HG02973 (cell line): ENCODE results near the gene NAT8.
"Not testable (repeated sequence)": the region's sequence is repeated elsewhere in the genome, so short reads cannot be mapped to it uniquely, and the experiment has no call there.

Source experiments
- ATAC-seq: cut with Tn5 transposase; IDR thresholded peaks from one replicate; pipeline ENCODE4 v1.9.1; 2021; ENCODE audit warnings: moderate library complexity; ENCODE audit not compliant: unreplicated experiment

The NAT8 gene, protein sequence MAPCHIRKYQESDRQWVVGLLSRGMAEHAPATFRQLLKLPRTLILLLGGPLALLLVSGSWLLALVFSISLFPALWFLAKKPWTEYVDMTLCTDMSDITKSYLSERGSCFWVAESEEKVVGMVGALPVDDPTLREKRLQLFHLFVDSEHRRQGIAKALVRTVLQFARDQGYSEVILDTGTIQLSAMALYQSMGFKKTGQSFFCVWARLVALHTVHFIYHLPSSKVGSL

DNA sequence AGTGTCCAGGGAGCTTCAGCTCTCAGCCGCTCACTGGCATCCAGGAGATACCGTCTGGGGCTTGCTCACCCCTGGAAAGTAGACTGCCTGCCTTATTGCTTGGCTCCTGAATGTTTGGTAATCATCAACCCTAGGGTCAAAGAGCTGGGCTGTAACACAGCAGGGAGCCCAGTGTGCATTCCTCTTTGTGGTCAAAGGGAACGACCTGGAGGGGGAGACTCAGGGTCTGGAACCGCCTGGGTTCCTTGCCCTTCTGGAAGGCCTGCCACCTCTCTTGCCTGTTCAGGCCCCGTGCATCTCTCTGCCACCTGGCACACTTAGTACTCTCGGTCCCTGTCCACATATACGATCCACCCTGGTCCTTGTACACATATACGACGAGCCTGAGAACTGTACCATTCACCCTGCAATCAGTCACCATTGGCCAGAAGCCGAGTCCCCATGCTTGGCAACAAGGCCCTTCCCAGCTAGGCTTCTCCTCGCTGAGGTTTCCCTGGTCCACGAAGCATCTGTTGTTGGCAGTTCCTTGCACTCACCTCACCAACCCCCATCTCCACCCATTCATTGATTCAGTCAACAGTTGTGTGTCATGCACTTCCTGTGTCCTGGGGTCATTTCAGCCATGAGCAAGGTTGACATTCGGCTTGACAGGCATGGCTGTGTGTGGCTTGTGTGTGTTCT, at the start of gene NAT8:
Gene NAT8 (minus strand): TSS at position 85 of the 681 bp plus-strand sequence. CDS start 794 bp downstream, outside the sequence.
- no peak for ATAC-seq

DNA sequence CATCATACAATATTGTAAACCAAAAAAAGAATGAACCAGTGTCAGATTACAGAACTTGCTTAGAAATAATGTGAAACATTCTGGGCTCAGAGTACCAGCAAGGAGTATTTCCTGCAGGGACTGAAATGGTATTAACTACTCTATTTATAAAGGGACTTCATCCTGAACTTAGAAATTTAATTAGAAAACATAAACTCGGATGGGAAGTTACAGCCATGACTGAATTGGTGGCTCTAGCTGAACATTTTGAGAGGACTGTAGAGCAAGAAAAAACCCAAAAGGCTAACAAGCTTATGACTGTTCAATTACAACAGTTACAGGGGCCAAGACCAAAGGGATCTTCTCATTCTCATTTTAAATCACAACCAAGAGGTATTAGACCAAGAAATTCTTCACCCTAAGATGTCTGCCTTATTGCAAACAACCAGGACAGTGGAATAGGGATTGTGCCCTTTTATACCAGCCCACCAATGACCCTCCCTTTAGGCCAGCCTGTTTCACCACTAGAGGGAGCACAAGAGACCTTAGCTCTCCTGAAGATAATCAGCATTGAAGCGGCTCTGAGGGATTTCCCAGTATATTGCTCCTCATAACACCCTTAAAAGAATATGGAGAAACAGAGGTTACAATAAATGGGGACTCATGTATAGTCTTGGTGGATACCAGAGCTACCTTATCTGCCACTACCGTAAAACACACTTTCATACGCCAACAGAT, 48.3 kb upstream of the NAT8 start:
- ATAC-seq = not testable (repeated sequence)

DNA sequence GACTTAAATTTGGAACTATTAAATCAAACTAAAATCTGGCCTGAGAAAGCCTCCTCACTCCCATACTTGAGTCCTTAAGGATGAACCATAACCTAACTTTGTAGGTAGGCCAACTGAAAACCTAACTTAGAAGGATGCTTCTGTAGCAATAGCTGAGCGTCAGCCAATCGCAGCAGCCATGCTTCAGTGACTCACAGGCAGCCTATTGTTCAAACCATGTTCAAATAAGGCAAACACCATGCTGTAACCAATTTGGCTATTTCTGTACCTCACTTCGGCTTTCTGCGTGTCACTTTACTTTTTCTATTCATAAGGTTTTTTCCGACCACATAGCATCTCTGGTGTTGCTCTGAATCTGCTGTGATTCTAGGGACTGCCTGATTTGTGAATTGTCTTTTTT, 46.3 kb upstream of the NAT8 start:
- not testable (repeated sequence) for ATAC-seq

DNA sequence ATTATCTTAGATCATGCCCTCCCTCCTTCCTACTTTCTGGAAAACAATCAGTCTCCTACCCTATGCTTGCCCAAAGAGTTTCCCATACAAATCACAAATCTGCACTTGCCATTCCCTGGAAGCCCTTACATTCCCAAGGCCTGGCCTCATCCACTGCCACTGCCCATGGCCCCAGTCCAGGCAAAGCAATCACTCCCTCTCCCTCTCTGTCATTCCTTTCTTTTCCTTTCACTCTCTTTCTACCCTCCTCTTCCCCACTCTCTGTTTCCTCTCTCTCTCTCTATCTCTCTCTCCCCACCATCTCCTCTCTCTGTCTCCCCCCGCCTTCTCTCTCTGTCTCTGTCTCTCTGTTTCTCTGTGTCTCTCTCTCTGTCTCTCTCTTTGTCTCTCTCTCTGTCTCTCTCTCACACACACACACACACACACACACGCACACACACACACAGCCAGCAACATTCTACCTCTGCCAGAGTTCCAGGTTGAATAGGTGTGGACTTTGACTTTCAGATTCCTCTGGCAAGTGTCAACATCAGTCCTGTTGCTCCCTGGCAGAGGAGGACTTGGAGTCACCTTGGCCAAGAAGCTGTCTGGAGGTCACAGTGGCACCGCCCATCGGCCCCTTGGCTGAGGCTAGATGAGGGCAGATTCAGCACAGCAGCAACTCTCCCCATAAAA, 43.7 kb upstream of the NAT8 start:
- no peak for ATAC-seq

DNA sequence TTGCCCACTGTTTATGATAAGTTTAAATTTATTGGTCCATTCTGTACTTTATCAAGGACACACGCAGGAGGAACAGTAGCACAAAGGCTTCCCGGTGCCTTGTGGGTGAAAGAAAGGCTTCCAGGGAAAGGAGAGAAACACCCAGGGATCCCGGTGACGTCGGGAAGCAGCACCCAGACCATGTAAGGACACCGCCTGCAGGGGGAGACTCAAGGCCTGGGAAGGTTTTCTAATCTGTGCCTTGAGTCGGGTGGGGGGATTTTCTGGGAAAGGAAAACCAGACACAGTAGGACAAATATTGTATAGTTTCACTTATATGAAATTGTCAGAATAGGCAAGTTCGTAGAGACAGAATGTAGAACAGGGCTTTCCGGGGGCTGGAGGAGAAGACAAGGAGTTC, 42.7 kb upstream of the NAT8 start:
- ATAC-seq = not testable (repeated sequence)

DNA sequence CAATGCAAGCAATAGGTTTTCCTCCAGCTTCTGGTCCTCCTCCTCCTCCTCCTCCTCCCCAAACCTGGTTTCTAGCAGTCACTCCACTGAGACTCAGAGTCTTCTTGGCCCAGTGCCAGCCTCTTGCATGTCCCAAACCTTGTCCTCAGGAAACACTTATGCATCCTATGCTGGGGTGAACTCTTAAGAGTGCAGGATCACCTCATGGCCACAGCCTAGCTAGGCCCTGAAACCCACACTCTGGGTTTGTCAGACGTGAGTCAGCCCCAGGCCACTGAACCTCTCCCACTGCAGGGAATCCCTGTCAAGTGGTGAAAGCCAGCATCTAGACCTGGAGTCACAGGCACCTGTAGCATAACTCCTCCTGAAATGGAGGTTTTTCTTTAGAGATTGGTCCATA, 42.1 kb upstream of the NAT8 start:
- ATAC-seq = not testable (repeated sequence)

DNA sequence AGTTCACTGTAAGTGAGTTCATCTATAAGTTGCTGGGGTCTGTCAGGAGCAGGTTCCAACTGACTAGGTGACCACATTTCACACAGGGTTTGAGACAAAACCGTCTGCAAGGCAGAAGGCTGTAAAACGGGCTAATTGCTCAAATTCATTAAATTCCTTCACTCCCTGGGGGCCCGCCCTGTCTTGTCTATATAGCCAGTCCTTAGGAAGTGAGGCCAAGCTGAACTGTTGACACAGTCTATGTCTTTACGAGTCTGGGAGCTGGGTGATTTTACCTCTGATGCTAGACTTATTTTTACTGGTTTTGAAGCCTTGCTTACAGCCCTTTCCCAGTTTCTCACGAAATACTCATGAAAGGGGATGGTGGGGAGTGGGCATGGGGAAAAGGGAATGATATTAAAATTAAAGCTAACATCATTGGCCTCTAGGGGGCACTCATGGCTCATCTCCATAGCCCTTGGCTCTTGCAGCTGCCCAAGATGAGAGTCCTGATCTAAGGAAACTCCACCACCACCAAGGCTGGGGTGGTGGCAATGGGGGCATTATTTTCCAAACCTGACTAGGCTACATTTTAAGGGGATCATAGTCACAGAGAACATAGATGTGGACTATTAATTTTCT, 37.8 kb upstream of the NAT8 start:
- not testable (repeated sequence) for ATAC-seq

DNA sequence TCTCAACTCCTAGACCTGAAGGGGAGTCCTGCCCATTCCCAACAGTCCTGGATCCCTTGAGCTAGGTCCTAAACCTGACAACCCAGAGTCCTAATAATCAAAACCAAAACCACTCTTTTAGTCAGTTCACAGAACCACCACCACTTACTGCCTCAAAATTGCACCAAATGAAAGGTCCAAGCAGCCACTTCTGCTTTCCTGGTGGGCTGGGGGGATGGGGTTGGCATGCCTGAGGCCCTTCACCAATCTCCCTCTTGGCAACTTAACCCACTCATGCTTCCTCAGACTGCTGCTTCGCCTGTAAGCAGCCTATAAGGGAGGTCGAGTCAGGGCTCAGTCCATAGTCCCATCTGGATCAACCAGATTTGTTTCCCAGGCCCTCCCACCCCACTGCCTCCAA, 37.0 kb upstream of the NAT8 start:
- ATAC-seq = not testable (repeated sequence)

DNA sequence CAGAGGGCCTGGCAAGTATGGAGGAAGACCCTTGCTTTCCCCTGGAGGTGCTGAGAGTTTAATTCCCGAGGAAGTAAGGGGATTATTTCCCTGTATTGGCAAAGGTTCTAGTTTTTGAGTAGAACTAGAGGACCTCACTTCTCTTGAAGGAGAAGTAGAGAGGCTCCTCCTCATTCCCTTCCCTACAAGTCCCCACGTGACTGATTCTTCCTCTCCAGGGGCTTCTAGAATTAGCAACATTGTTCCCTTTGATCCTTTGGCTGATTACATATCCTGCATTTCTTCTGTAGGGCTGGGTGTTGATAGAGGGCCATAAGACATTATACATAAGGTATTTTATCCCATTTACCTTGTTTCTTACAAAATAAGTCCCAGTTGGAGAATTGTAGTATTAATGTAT, 35.8 kb upstream of the NAT8 start:
- ATAC-seq = not testable (repeated sequence)

DNA sequence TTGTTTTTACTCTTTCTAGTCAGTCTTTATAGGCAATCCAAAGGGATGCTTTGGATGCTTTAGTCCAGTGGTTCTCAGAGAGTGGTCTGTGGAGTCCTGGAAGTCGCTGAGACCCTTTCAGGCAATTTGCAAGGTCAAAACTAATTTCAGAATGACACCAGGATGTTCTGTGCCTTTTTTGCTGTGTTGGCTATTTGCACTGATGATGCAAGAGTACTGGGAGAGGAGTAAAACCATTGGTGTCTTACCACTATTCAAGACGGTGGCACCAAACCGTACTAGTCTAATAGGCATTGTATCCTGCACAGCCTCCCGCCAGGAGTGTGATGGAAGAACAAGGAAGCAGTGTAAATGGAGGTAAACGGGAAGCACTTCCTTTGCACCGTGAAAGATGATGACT, 34.0 kb upstream of the NAT8 start:
- not testable (repeated sequence) for ATAC-seq

DNA sequence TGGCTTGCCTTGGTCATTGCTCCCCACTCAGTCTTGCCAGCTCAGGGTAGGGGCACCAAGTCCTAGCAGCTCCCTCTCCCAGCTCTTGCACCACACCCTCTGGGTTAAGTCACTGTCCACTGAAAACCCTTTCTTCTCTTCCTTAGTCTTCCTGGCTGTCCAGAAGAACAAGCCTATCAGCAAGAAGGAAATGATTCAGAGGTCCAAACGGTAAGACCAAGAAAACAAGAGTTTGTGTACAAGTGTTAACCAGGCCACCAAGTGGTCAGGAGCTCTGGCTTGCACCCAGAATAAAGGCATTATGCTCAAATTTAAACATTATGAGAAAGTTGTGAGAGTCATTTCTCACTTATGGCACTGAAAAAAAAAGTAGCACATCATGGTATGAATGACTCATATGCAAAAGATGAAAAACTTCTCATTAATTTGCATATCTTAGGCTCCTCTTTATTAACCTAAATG, 32.5 kb upstream of the NAT8 start:
- peak; percentile 66 for ATAC-seq

DNA sequence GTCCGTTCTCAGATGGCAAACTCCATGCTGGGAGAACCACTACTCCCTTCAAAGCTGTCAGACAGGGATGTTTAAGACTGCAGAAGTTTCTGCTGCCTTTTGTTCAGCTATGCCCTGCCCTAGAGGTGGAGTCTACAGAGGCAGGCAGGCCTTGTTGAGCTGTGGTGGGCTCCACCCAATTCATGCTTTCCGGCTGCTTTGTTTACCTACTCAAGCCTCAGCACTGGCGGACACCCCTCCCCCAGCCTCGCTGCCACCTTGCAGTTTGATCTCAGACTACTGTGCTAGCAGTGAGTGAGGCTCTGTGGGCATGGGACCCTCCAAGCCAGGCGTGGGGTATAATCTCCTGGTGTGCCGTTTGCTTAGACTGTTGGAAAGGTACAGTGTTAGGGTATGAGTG, 27.8 kb upstream of the NAT8 start:
- not testable (repeated sequence) for ATAC-seq

DNA sequence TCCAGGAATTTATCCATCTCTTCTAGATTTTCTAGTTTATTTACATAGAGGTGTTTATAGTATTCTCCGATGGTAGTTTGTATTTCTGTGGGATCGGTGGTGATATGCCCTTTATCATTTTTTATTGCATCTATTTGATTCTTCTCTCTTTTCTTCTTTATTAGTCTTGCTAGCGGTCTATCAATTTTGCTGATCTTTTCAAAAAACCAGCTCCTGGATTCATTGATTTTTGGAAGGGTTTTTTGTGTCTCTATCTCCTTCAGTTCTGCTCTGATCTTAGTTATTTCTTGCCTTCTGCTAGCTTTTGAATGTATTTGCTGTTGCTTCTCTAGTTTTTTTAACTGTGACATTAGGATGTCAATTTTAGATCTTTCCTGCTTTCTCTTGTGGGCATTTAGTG, 25.0 kb upstream of the NAT8 start:
- ATAC-seq = not testable (repeated sequence)

DNA sequence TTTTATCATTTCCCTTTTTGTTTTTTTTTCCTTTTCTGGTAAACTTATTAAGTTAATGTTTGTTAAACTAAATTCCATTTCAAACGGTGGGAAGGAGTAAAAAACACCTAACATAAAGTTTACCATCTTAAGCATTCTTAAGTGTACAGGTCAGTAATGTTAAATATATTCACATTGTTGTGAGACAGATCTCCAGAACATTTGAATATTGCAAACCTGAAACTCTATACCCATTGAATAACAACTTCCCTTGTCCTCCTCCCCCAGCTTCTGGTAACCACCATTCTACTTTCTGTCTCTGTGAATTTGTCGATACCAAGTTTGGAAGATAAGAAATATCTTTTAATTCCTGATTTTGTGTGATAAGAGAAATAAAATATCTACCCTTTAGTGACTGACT, 12.0 kb upstream of the NAT8 start:
- no peak for ATAC-seq

DNA sequence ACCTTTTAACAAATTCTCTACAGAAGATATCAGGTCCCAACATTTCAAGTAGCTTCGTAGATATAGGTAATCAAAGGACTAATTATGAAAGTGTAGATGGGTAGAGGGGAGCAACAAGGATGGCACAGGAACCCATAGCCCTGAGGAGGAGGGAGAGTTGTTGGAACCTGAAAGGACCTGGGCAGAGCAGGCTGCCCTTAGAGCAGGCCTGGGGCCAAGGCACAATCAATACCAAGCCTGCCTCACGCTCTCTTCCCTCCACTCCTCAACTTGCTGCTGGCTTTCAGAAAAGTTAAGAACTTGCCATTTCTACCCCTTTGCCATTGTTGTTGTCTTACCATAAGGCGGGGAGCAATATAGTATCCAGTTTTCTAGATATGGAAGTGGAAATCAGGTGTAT, 10.1 kb upstream of the NAT8 start:
- ATAC-seq = no peak

DNA sequence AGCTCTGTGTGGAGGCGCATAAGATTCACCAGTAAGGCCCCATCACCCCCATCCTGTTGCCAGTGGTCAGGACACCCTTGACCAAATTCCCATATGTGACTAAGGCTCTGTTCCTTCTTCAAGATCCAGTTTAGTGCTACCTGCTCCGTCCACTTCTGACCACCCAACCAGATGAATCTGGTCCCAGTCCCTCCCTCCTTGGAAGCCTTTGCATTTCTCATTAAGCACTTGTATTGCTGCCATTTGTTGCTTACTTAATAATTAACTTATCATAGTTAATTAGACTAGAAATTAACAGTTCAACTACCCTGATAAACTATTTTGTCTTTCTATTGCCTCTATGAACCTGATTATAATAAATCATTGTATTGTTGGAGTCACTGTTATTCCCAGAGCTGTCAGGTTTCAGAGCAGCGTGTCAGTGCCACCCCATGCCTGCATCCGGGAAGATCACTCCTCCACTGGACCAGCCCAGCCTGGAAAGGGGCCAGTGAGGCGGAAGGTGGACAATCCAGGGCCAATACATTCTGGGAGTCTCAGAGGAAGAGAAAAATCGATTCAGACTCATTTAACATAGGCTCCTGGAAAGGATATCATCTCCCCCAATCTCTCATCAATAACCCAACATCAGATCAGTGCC, 9.5 kb upstream of the NAT8 start:
- no peak for ATAC-seq

DNA sequence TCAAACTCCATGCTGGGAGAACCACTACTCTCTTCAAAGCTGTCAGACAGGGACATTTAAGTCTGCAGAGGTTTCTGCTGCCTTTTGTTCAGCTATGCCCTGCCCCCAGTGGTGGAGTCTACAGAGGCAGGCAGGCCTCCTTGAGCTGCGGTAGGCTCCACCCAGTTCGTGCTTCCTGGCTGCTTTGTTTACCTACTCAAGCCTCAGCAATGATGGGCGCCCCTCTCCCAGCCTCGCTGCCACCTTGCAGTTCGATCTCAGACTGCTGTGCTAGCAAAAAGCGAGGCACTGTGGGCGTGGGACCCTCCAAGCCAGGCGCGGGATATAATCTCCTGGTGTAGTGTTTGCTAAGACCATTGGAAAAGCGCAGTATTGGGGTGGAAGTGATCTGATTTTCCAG, 5.5 kb upstream of the NAT8 start:
- not testable (repeated sequence) for ATAC-seq

DNA sequence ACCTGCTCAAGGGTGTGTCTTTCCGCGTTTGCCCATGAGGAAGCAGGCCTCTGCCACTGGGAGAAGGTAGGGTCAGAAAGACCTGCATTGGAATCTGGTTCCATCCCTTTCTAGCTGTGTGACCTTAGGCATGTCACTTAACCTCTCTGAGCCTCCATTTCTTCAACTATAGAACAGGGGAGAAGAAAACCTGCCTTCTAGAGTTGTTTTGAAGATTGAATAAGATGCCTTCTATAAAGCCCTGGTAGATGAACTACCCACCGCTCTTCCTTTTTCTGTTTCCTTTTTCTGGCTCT, 507 bp downstream of the NAT8 start:
- ATAC-seq = no peak

DNA sequence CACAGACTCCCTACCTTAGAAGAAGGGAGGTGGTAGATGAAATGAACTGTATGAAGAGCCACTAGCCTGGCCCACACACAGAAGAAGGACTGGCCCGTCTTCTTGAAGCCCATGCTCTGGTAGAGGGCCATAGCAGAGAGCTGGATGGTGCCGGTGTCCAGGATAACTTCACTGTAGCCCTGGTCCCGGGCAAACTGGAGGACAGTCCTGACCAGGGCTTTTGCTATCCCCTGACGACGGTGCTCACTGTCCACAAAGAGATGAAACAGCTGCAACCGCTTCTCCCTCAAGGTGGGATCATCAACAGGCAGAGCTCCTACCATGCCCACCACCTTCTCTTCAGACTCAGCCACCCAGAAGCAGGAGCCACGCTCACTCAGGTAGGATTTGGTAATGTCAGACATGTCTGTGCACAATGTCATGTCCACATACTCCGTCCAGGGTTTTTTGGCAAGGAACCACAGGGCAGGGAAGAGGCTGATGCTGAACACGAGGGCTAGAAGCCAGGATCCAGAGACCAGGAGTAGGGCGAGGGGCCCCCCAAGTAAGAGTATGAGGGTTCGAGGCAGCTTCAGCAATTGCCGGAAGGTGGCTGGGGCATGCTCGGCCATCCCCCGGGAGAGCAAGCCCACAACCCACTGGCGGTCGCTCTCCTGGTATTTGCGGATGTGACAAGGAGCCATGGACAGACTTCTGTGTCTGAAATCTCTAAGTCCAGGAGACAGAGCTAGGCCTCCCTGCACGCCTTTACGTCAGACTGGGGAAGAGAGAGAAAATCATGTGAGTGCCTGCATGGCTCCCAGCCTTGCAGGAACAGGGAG, 1.1 kb downstream of the NAT8 start:
- no peak for ATAC-seq

DNA sequence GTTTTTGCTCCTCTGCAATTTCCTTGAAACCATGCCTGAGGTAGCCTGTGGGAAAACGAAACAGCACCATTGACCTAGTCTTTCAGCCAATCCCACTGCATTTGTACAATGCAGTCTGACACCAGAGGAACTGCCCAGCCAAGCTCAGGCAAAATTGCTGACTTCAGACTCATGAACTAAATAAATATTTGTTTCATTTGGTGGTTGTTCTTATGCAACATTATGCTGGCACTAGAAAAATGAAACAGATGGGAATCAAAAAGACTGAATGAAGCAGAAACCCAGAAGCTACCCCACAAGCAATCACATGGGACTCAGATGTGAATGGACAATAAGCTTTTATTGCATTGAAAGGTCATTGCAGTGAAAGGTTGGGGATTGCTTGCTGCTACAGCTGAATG, 1.7 kb downstream of the NAT8 start:
- no peak for ATAC-seq
